SK-N-SH treated with all-trans-retinoic acid at 6 μM for 48 hours (cell line): ENCODE data around the gene DYNC1LI1.

Experiments
- ATAC-seq: fragments of 200-7000 bp; cut with Tn5 transposase; 3 replicates; pipeline ENCODE4 v1.9.1; 2020; ENCODE audit warnings: mild to moderate bottlenecking, moderate library complexity
- ARNTL ChIP-seq: fragments of 450-650 bp; formaldehyde crosslinking; IDR thresholded peaks from 2 replicates; pipeline ENCODE4 v1.5.0; 2020; ENCODE audit warnings: low read depth, mild to moderate bottlenecking, moderate library complexity, borderline replicate concordance
- BACH2 ChIP-seq: fragments of 250-450 bp; sonication (Bioruptor Pico); IDR thresholded peaks from 2 replicates; pipeline ENCODE4 v1.9.0; 2021; ENCODE audit warnings: mild to moderate bottlenecking, borderline replicate concordance
- CSDC2 ChIP-seq: fragments of 250-450 bp; sonication (Bioruptor Pico); IDR thresholded peaks from 2 replicates; pipeline ENCODE4 v1.5.0; 2020; ENCODE audit warnings: mild to moderate bottlenecking, moderate library complexity
- CSRNP3 ChIP-seq: fragments of 250-450 bp; sonication (Bioruptor Pico); IDR thresholded peaks from 2 replicates; pipeline ENCODE4 v1.5.1; 2021; ENCODE audit warnings: mild to moderate bottlenecking, moderate library complexity
- ESRRG ChIP-seq: fragments of 250-450 bp; sonication (Bioruptor Pico); IDR thresholded peaks from 2 replicates; pipeline ENCODE4 v1.6.1; 2021; ENCODE audit warnings: mild to moderate bottlenecking
- GLIS3 ChIP-seq: fragments of 250-450 bp; sonication (Bioruptor Pico); IDR thresholded peaks from 2 replicates; pipeline ENCODE4 v1.5.0; 2020; ENCODE audit warnings: mild to moderate bottlenecking, moderate library complexity
- PPARA ChIP-seq: fragments of 250-450 bp; sonication (Bioruptor Pico); IDR thresholded peaks from 2 replicates; pipeline ENCODE4 v1.5.0; 2020; ENCODE audit warnings: mild to moderate bottlenecking, borderline replicate concordance
- SNAI2 ChIP-seq: fragments of 250-450 bp; sonication (Bioruptor Pico); IDR thresholded peaks from 2 replicates; pipeline ENCODE4 v1.5.0; 2020; ENCODE audit warnings: mild to moderate bottlenecking, moderate library complexity
- TCF4 ChIP-seq: fragments of 250-450 bp; sonication (Bioruptor Pico); IDR thresholded peaks from 2 replicates; pipeline ENCODE4 v1.8.0; 2021; ENCODE audit warnings: mild to moderate bottlenecking, moderate library complexity, borderline replicate concordance
- TOX ChIP-seq: fragments of 250-450 bp; sonication (Bioruptor Pico); IDR thresholded peaks from 2 replicates; pipeline ENCODE4 v1.8.0; 2021; ENCODE audit warnings: mild to moderate bottlenecking, moderate library complexity, borderline replicate concordance
- ZC3H10 ChIP-seq: fragments of 250-450 bp; sonication (Bioruptor Pico); IDR thresholded peaks from 2 replicates; pipeline ENCODE4 v1.5.1; 2021; ENCODE audit warnings: mild to moderate bottlenecking, moderate library complexity
- ZFP3 ChIP-seq: fragments of 250-450 bp; sonication (Bioruptor Pico); IDR thresholded peaks from 2 replicates; pipeline ENCODE4 v1.5.0; 2020; ENCODE audit warnings: mild to moderate bottlenecking, moderate library complexity
- ZFP30 ChIP-seq: fragments of 450-650 bp; formaldehyde crosslinking; IDR thresholded peaks from 2 replicates; pipeline ENCODE4 v1.5.0; 2022; ENCODE audit warnings: mild to moderate bottlenecking, moderate library complexity
- ZNF565 ChIP-seq: fragments of 450-650 bp; formaldehyde crosslinking; conservative IDR thresholded peaks from 2 replicates; pipeline ENCODE4 v1.5.0; 2020; ENCODE audit warnings: low read depth, mild to moderate bottlenecking, moderate library complexity
- ZNF70 ChIP-seq: fragments of 450-650 bp; formaldehyde crosslinking; IDR thresholded peaks from 2 replicates; pipeline ENCODE4 v1.5.0; 2020; ENCODE audit warnings: mild to moderate bottlenecking, moderate library complexity
- ZNF8 ChIP-seq: fragments of 450-650 bp; formaldehyde crosslinking; IDR thresholded peaks from 2 replicates; pipeline ENCODE4 v1.5.0; 2020; ENCODE audit warnings: mild to moderate bottlenecking, moderate library complexity
- TF ChIP-seq, protein P1 (sequence below): fragments of 250-450 bp; sonication (Bioruptor Pico); IDR thresholded peaks from 2 replicates; pipeline ENCODE4 v1.5.0; 2020; ENCODE audit warnings: mild to moderate bottlenecking, moderate library complexity
- TF ChIP-seq, protein P2 (sequence below): fragments of 250-450 bp; sonication (Bioruptor Pico); IDR thresholded peaks from 2 replicates; pipeline ENCODE4 v1.8.0; 2021; ENCODE audit warnings: low read depth, mild to moderate bottlenecking, moderate library complexity, borderline replicate concordance
- TF ChIP-seq, protein P3 (sequence below): fragments of 250-450 bp; sonication (Bioruptor Pico); IDR thresholded peaks from 2 replicates; pipeline ENCODE4 v1.8.0; 2020; ENCODE audit warnings: mild to moderate bottlenecking, moderate library complexity, borderline replicate concordance

The DYNC1LI1 gene

GRCh38 chr3:32614956-32615355, 44.3 kb upstream of the DYNC1LI1 start:
- TF ChIP-seq TOX (CRISPR knock-in tag): no peak
- no peak for TF ChIP-seq ZFP3 (CRISPR knock-in tag)
- no peak for TF ChIP-seq ARNTL (CRISPR knock-in tag)
- TF ChIP-seq, protein P1, sequence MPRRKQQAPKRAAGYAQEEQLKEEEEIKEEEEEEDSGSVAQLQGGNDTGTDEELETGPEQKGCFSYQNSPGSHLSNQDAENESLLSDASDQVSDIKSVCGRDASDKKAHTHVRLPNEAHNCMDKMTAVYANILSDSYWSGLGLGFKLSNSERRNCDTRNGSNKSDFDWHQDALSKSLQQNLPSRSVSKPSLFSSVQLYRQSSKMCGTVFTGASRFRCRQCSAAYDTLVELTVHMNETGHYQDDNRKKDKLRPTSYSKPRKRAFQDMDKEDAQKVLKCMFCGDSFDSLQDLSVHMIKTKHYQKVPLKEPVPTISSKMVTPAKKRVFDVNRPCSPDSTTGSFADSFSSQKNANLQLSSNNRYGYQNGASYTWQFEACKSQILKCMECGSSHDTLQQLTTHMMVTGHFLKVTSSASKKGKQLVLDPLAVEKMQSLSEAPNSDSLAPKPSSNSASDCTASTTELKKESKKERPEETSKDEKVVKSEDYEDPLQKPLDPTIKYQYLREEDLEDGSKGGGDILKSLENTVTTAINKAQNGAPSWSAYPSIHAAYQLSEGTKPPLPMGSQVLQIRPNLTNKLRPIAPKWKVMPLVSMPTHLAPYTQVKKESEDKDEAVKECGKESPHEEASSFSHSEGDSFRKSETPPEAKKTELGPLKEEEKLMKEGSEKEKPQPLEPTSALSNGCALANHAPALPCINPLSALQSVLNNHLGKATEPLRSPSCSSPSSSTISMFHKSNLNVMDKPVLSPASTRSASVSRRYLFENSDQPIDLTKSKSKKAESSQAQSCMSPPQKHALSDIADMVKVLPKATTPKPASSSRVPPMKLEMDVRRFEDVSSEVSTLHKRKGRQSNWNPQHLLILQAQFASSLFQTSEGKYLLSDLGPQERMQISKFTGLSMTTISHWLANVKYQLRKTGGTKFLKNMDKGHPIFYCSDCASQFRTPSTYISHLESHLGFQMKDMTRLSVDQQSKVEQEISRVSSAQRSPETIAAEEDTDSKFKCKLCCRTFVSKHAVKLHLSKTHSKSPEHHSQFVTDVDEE (CRISPR knock-in tag): no peak
- no peak for TF ChIP-seq SNAI2
- TF ChIP-seq PPARA (CRISPR knock-in tag): no peak
- ATAC-seq: no peak

GRCh38 chr3:32613183-32613582, 42.5 kb upstream of the DYNC1LI1 start:
- TF ChIP-seq ARNTL (CRISPR knock-in tag): no peak
- TF ChIP-seq ZFP30 (CRISPR knock-in tag): no peak
- no peak for TF ChIP-seq ZNF8 (CRISPR knock-in tag)
- TF ChIP-seq ESRRG (CRISPR knock-in tag): no peak
- no peak for TF ChIP-seq GLIS3 (CRISPR knock-in tag)
- TF ChIP-seq CSDC2: no peak
- no peak for TF ChIP-seq CSRNP3 (CRISPR knock-in tag)
- no peak for ATAC-seq

DNA sequence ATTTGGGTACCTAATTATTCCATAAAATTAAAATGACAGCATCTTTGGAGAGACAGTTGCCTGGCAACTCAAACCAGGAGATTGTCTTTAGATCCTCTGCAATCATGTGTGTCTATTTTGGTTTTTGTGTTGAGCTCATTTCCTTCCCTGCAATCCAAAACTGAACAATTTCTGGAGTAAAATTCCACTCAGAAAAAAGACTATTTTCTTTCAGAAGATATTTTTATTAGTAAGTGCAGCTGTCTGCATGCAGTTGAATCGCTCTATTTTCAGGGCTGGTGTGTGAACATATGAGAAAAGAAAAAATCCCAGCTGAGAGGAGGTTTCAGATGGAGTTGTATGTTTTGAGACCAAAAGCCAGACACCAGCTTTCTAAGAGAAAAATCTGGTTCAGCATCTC, 41.9 kb upstream of the DYNC1LI1 start:
- TF ChIP-seq PPARA (CRISPR knock-in tag) (no peak), ARNTL (CRISPR knock-in tag) (no peak), ZNF70 (CRISPR knock-in tag) (no peak), SNAI2 (no peak), BACH2 (CRISPR knock-in tag) (no peak), ZC3H10 (CRISPR knock-in tag) (no peak), CSRNP3 (CRISPR knock-in tag) (no peak), TOX (CRISPR knock-in tag) (no peak), TCF4 (CRISPR knock-in tag) (no peak), ESRRG (CRISPR knock-in tag) (no peak), ZNF8 (CRISPR knock-in tag) (no peak), ZNF565 (CRISPR knock-in tag) (no peak)
- TF ChIP-seq, protein P2, sequence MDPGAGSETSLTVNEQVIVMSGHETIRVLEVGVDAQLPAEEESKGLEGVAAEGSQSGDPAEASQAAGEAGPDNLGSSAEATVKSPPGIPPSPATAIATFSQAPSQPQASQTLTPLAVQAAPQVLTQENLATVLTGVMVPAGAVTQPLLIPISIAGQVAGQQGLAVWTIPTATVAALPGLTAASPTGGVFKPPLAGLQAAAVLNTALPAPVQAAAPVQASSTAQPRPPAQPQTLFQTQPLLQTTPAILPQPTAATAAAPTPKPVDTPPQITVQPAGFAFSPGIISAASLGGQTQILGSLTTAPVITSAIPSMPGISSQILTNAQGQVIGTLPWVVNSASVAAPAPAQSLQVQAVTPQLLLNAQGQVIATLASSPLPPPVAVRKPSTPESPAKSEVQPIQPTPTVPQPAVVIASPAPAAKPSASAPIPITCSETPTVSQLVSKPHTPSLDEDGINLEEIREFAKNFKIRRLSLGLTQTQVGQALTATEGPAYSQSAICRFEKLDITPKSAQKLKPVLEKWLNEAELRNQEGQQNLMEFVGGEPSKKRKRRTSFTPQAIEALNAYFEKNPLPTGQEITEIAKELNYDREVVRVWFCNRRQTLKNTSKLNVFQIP: no peak
- TF ChIP-seq, protein P3, sequence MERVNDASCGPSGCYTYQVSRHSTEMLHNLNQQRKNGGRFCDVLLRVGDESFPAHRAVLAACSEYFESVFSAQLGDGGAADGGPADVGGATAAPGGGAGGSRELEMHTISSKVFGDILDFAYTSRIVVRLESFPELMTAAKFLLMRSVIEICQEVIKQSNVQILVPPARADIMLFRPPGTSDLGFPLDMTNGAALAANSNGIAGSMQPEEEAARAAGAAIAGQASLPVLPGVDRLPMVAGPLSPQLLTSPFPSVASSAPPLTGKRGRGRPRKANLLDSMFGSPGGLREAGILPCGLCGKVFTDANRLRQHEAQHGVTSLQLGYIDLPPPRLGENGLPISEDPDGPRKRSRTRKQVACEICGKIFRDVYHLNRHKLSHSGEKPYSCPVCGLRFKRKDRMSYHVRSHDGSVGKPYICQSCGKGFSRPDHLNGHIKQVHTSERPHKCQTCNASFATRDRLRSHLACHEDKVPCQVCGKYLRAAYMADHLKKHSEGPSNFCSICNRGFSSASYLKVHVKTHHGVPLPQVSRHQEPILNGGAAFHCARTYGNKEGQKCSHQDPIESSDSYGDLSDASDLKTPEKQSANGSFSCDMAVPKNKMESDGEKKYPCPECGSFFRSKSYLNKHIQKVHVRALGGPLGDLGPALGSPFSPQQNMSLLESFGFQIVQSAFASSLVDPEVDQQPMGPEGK: no peak
- TF ChIP-seq, protein P1 (CRISPR knock-in tag): no peak
- no peak for ATAC-seq
